GM12878 (cell line): ENCODE measurements around the gene HTR6. TPM values are rescaled to one million over a fixed set of nuclear protein-coding genes. Genes with fewer than 3 reads are reported as not detected.

Experiments
- ASH2L ChIP-seq: fragments of 300-600, 200-600 bp; sonication (generic); IDR thresholded peaks from 2 replicates; pipeline ENCODE4 v1.6.1; 2017; ENCODE audit warnings: low read depth, mild to moderate bottlenecking, borderline replicate concordance
- ATF7 ChIP-seq: fragments of 450-650 bp; IDR thresholded peaks from 2 replicates; pipeline ENCODE4 v1.6.1; 2016; ENCODE audit warnings: low read depth, mild to moderate bottlenecking
- CUX1 ChIP-seq: IDR thresholded peaks from 2 replicates; pipeline ENCODE4 v1.6.1; 2012; ENCODE audit warnings: improper control_type of control experiment, low read depth, low read length; ENCODE audit not compliant: insufficient replicate concordance
- ETV6 ChIP-seq, 2 experiments: fragments of 450-650 bp in 1 of 2; IDR thresholded peaks in 1 of 2; conservative IDR thresholded peaks in 1 of 2; 2 replicates each; pipeline ENCODE4 v1.6.1; 2014; ENCODE audit warnings: antibody characterized with exemption in 1 of 2, borderline replicate concordance in 1 of 2, low read depth in 1 of 2, mild to moderate bottlenecking in 1 of 2, moderate library complexity in 1 of 2
- FOXM1 ChIP-seq: IDR thresholded peaks from 2 replicates; pipeline ENCODE4 v1.6.1; 2012; ENCODE audit warnings: low read depth, mild to moderate bottlenecking, inconsistent platforms, low read length, moderate library complexity
- HCFC1 ChIP-seq: fragments of 150-350 bp; IDR thresholded peaks from 2 replicates; pipeline ENCODE4 v1.6.1; 2014; ENCODE audit warnings: low read length
- IKZF2 ChIP-seq, 2 experiments: fragments of 450-650 bp; IDR thresholded peaks; 2 replicates each; pipeline ENCODE4 v1.6.1; 2017; ENCODE audit warnings: mild to moderate bottlenecking in 2 of 2, moderate library complexity in 2 of 2
- JUNB ChIP-seq: IDR thresholded peaks from 2 replicates; pipeline ENCODE4 v1.6.1; 2016; ENCODE audit warnings: antibody characterized with exemption, mild to moderate bottlenecking
- MTA3 ChIP-seq: IDR thresholded peaks from 2 replicates; pipeline ENCODE4 v1.6.1; 2012; ENCODE audit warnings: low read length, inconsistent platforms, borderline replicate concordance
- PAX8 ChIP-seq: fragments of 450-650 bp; IDR thresholded peaks from 2 replicates; pipeline ENCODE4 v1.6.1; 2017; ENCODE audit warnings: mild to moderate bottlenecking, moderate library complexity
- RELA ChIP-seq: fragments of 450-650 bp; IDR thresholded peaks from 2 replicates; pipeline ENCODE4 v1.8.0; 2014; ENCODE audit warnings: borderline replicate concordance; ENCODE audit not compliant: partially characterized antibody
- SMC3 ChIP-seq: IDR thresholded peaks from 2 replicates; pipeline ENCODE4 v1.6.1; 2011; ENCODE audit warnings: low read length, improper control_type of control experiment, borderline replicate concordance
- TBL1XR1 ChIP-seq: IDR thresholded peaks from 2 replicates; pipeline ENCODE4 v1.6.1; 2012; ENCODE audit warnings: low read depth, low read length, improper control_type of control experiment
- TCF3 ChIP-seq: IDR thresholded peaks from 2 replicates; pipeline ENCODE4 v1.6.1; 2012; ENCODE audit warnings: low read depth, mild to moderate bottlenecking, low read length, borderline replicate concordance; ENCODE audit not compliant: insufficient read depth
- USF2 ChIP-seq: IDR thresholded peaks from 2 replicates; pipeline ENCODE4 v1.6.1; 2011; ENCODE audit warnings: low read depth, low read length, improper control_type of control experiment, borderline replicate concordance
- ZNF207 ChIP-seq: fragments of 450-650 bp; IDR thresholded peaks from 2 replicates; pipeline ENCODE4 v1.6.1; 2014; ENCODE audit warnings: antibody characterized with exemption, mild to moderate bottlenecking, borderline replicate concordance
- polyA plus RNA-seq, 11 experiments: library from polyadenylated mRNA; depleted of rRNA in 4 of 11; unstranded in 6 of 11; stranded (reverse) in 5 of 11; fragments of >200 nt; fragmentation: Nextera tagmentation in 4 of 11; fragmentation: Illumina TruSeq in 1 of 11; extraction: Ambion mirVana in 4 of 11; extraction: Trizol in 1 of 11; gene quantifications; 1 replicate in 1 of 11; 2 replicates in 10 of 11; pipeline versions ENCODE4 v1.2.1 to v1.2.3, GENCODE V29; 2011 to 2016; ENCODE audit warnings: inconsistent platforms in 2 of 11, missing spikeins in 2 of 11, low read depth in 1 of 11
- total RNA-seq, 4 experiments: library from RNA; depleted of rRNA in 3 of 4; stranded (reverse); fragments of >200 nt in 3 of 4; fragmentation: Illumina TruSeq in 1 of 4; extraction: Trizol in 1 of 4; gene quantifications; 2 replicates each; pipeline versions ENCODE4 v1.2.1 to v1.2.3, GENCODE V29; 2013 to 2021
- TF ChIP-seq, protein P1 (sequence below): fragments of 450-650 bp; IDR thresholded peaks from 2 replicates; pipeline ENCODE4 v1.6.1; 2016; ENCODE audit warnings: mild to moderate bottlenecking
- TF ChIP-seq, protein P2 (sequence below): fragments of 450-650 bp; conservative IDR thresholded peaks from 2 replicates; pipeline ENCODE4 v1.6.1; 2017; ENCODE audit warnings: mild to moderate bottlenecking, moderate library complexity

Gene HTR6
- total and polyA plus RNA-seq, 10 of the 15 experiments (the other 5 are each of a cell fraction or from before 2014, with no cell fraction given): 0.03 to 5.3 (median 1.7) TPM; not detected in 2

- no peak for TF ChIP-seq TCF3
- no peak for TF ChIP-seq RELA
- TF ChIP-seq, protein P1, sequence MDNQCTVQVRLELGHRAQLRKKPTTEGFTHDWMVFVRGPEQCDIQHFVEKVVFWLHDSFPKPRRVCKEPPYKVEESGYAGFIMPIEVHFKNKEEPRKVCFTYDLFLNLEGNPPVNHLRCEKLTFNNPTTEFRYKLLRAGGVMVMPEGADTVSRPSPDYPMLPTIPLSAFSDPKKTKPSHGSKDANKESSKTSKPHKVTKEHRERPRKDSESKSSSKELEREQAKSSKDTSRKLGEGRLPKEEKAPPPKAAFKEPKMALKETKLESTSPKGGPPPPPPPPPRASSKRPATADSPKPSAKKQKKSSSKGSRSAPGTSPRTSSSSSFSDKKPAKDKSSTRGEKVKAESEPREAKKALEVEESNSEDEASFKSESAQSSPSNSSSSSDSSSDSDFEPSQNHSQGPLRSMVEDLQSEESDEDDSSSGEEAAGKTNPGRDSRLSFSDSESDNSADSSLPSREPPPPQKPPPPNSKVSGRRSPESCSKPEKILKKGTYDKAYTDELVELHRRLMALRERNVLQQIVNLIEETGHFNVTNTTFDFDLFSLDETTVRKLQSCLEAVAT: no peak; the same call in 1 of the 2 replicates
- no peak for TF ChIP-seq USF2
- TF ChIP-seq CUX1: no peak
- TF ChIP-seq HCFC1: no peak
- 0 out of 4 replicates have a peak, but pooled peaks of 1 of the 2 experiments have one; percentile 62 for TF ChIP-seq ETV6 (conservative IDR thresholded peaks at IDR 0.05 in 1 of 2, IDR thresholded peaks at IDR 0.05 in 1 of 2; ENCODE audit: borderline replicate concordance in 1 of 2, low read depth in 1 of 2)
- TF ChIP-seq ASH2L: no peak
- 0 out of 2 replicates have a peak, but pooled peaks have one; percentile 17 for TF ChIP-seq TBL1XR1
- 0 out of 2 replicates have a peak, but pooled peaks have one; percentile 49 for TF ChIP-seq FOXM1
- TF ChIP-seq, protein P2, sequence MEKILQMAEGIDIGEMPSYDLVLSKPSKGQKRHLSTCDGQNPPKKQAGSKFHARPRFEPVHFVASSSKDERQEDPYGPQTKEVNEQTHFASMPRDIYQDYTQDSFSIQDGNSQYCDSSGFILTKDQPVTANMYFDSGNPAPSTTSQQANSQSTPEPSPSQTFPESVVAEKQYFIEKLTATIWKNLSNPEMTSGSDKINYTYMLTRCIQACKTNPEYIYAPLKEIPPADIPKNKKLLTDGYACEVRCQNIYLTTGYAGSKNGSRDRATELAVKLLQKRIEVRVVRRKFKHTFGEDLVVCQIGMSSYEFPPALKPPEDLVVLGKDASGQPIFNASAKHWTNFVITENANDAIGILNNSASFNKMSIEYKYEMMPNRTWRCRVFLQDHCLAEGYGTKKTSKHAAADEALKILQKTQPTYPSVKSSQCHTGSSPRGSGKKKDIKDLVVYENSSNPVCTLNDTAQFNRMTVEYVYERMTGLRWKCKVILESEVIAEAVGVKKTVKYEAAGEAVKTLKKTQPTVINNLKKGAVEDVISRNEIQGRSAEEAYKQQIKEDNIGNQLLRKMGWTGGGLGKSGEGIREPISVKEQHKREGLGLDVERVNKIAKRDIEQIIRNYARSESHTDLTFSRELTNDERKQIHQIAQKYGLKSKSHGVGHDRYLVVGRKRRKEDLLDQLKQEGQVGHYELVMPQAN: no peak
- TF ChIP-seq ATF7: peak; percentile 68
- TF ChIP-seq ZNF207: no peak
- TF ChIP-seq JUNB: peak; percentile 92
- TF ChIP-seq SMC3: no peak
- TF ChIP-seq IKZF2 (IDR thresholded peaks at IDR 0.05): peak; percentile 76 to 83; a peak in 2 of 4 replicates
- no peak for TF ChIP-seq MTA3
- peak; percentile 69; the same call in 1 of the 2 replicates for TF ChIP-seq PAX8
Observed at GRCh38 chr1:19710825-19711611, 46.3 kb downstream of the HTR6 start (continued).
